WTC11 (cell line): Measurements from ENCODE around the gene BCL2L11. TPM values are rescaled to one million over a fixed set of nuclear protein-coding genes. Genes with fewer than 3 reads are reported as not detected.
A peak's percentile ranks its signal among the peaks of the same experiment; 100 is the strongest.

Source experiments
- ATAC-seq: fragments of 200-7000 bp; cut with Tn5 transposase; 2 replicates; pipeline ENCODE4 v1.10.0; 2021; ENCODE audit warnings: mild to moderate bottlenecking, moderate library complexity
- CTCF ChIA-PET: fragments of 300-600 bp; sonication (Branson Sonifier 250); formaldehyde crosslinking; loops from one replicate; lab custom pipeline; 2021; ENCODE audit warnings: antibody characterized with exemption; lab: Charles Lee
- POLR2A ChIA-PET: fragments of 350-600 bp; sonication (Branson Sonifier 250); formaldehyde crosslinking; loops from one replicate; lab custom pipeline; 2021; ENCODE audit warnings: antibody characterized with exemption; lab: Charles Lee
- DNase-seq: peaks from one replicate; pipeline ENCODE4 v3.0.0; 2021; ENCODE audit warnings: low spot score
- H3K27ac Mint-ChIP-seq: 2 replicates; pipeline ENCODE4 v1.8.0; 2021; ENCODE audit warnings: mixed read lengths
- H3K27me3 Mint-ChIP-seq: 2 replicates; pipeline ENCODE4 v1.8.0; 2021; ENCODE audit warnings: low read depth, mild to moderate bottlenecking, moderate library complexity, mixed read lengths
- H3K36me3 Mint-ChIP-seq: 2 replicates; pipeline ENCODE4 v1.8.0; 2021; ENCODE audit warnings: mixed read lengths
- H3K4me1 Mint-ChIP-seq: 2 replicates; pipeline ENCODE4 v1.8.0; 2022; ENCODE audit warnings: mixed read lengths
- H3K4me3 Mint-ChIP-seq: 2 replicates; pipeline ENCODE4 v1.8.0; 2021; ENCODE audit warnings: mild to moderate bottlenecking, moderate library complexity, mixed read lengths
- H3K9me3 Mint-ChIP-seq: 2 replicates; pipeline ENCODE4 v1.8.0; 2021; ENCODE audit warnings: mixed read lengths
- CREB1 ChIP-seq: sonication (generic); formaldehyde crosslinking; IDR thresholded peaks from 2 replicates; pipeline ENCODE4 v1.8.0; 2023; ENCODE audit warnings: mild to moderate bottlenecking, missing genetic modification reagents
- ELF4 ChIP-seq: sonication (generic); formaldehyde crosslinking; IDR thresholded peaks from 2 replicates; pipeline ENCODE4 v1.8.1; 2022; ENCODE audit warnings: low read depth, mild to moderate bottlenecking, moderate library complexity, missing genetic modification reagents
- FOXJ3 ChIP-seq: sonication (generic); formaldehyde crosslinking; IDR thresholded peaks from 2 replicates; pipeline ENCODE4 v1.9.0; 2021; ENCODE audit warnings: missing genetic modification reagents, mild to moderate bottlenecking, borderline replicate concordance
- FOXP1 ChIP-seq: sonication (generic); formaldehyde crosslinking; IDR thresholded peaks from 2 replicates; pipeline ENCODE4 v1.8.0; 2022; ENCODE audit warnings: missing genetic modification reagents, mild to moderate bottlenecking, moderate library complexity, borderline replicate concordance
- HMGA2 ChIP-seq: fragments of 250-450 bp; sonication (Bioruptor Pico); IDR thresholded peaks from 2 replicates; pipeline ENCODE4 v1.4.0; 2021; ENCODE audit warnings: mild to moderate bottlenecking, moderate library complexity
- NFYB ChIP-seq: sonication (generic); formaldehyde crosslinking; conservative IDR thresholded peaks from 2 replicates; pipeline ENCODE4 v1.8.0; 2022; ENCODE audit warnings: low read depth, missing genetic modification reagents
- SOX15 ChIP-seq: fragments of 250-450 bp; sonication (Bioruptor Pico); IDR thresholded peaks from 2 replicates; pipeline ENCODE4 v1.9.0; 2021; ENCODE audit warnings: mild to moderate bottlenecking
- TEAD1 ChIP-seq: sonication (generic); formaldehyde crosslinking; IDR thresholded peaks from 2 replicates; pipeline ENCODE4 v1.8.0; 2022; ENCODE audit warnings: mild to moderate bottlenecking, missing genetic modification reagents
- ZNF121 ChIP-seq: sonication (generic); formaldehyde crosslinking; IDR thresholded peaks from 2 replicates; pipeline ENCODE4 v1.8.0; 2023; ENCODE audit warnings: missing genetic modification reagents
- ZNF219 ChIP-seq: sonication (generic); formaldehyde crosslinking; IDR thresholded peaks from 2 replicates; pipeline ENCODE4 v1.8.0; 2023; ENCODE audit warnings: missing genetic modification reagents, mild to moderate bottlenecking, borderline replicate concordance
- ZNF232 ChIP-seq: sonication (generic); formaldehyde crosslinking; IDR thresholded peaks from 2 replicates; pipeline ENCODE4 v1.8.0; 2022; ENCODE audit warnings: mild to moderate bottlenecking, missing genetic modification reagents
- ZNF263 ChIP-seq: sonication (generic); formaldehyde crosslinking; IDR thresholded peaks from 2 replicates; pipeline ENCODE4 v1.8.1; 2022; ENCODE audit warnings: low read depth, mild to moderate bottlenecking, moderate library complexity, missing genetic modification reagents
- ZNF423 ChIP-seq: fragments of 250-450 bp; sonication (Bioruptor Pico); IDR thresholded peaks from 2 replicates; pipeline ENCODE4 v2.1.2; 2022; ENCODE audit warnings: mild to moderate bottlenecking, moderate library complexity
- total RNA-seq: library from RNA; stranded (reverse); gene quantifications from 3 replicates; pipeline ENCODE4 v1.2.3, GENCODE V29; 2021
- TF ChIP-seq, protein P1 (sequence below): fragments of 250-450 bp; sonication (Bioruptor Pico); IDR thresholded peaks from 2 replicates; pipeline ENCODE4 v1.8.0; 2021; ENCODE audit warnings: mild to moderate bottlenecking
- TF ChIP-seq, protein P2 (sequence below): sonication (generic); formaldehyde crosslinking; IDR thresholded peaks from 2 replicates; pipeline ENCODE4 v1.8.0; 2022; ENCODE audit warnings: mild to moderate bottlenecking, missing genetic modification reagents
- TF ChIP-seq, protein P3 (sequence below): sonication (generic); formaldehyde crosslinking; IDR thresholded peaks from 2 replicates; pipeline ENCODE4 v1.8.1; 2023; ENCODE audit warnings: mild to moderate bottlenecking, missing genetic modification reagents, moderate library complexity
- TF ChIP-seq, protein P4 (sequence below): sonication (generic); formaldehyde crosslinking; IDR thresholded peaks from 2 replicates; pipeline ENCODE4 v1.8.1; 2022; ENCODE audit warnings: low read depth, missing genetic modification reagents, borderline replicate concordance
- TF ChIP-seq, protein P5 (sequence below): fragments of 250-450 bp; sonication (Bioruptor Pico); IDR thresholded peaks from 2 replicates; pipeline ENCODE4 v2.1.2; 2022; ENCODE audit warnings: mild to moderate bottlenecking, moderate library complexity
- TF ChIP-seq, protein P6 (sequence below): sonication (generic); formaldehyde crosslinking; IDR thresholded peaks from 2 replicates; pipeline ENCODE4 v1.8.1; 2022; ENCODE audit warnings: mild to moderate bottlenecking, moderate library complexity, missing genetic modification reagents
- TF ChIP-seq, protein P7 (sequence below): sonication (generic); formaldehyde crosslinking; IDR thresholded peaks from 2 replicates; pipeline ENCODE4 v1.8.0; 2023; ENCODE audit warnings: missing genetic modification reagents, mild to moderate bottlenecking, borderline replicate concordance

BCL2L11 gene
- total RNA-seq, 1 experiment from 2014 or later: 19.3 TPM

DNA sequence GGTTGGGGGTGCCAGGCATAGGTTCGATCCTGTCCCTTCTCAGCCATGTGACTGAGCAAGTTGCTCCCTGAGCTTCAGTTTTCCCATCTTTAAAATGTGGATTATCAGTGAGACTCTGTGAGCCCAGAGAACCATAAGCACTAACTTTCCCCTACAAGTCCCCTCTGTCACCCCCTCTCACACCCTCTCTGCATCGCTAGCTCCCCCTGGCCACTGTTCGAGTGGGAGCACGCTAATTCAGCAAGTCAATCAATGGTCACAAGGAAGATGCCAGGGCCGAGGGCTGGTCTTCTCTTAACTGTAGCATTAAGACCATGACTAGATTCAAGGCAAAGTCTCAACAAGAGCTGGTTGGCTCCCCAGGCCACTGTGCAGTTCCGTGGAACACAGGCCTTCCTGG, 66.2 kb downstream of the BCL2L11 start:
- TF ChIP-seq ZNF232 (CRISPR knock-in tag): no peak
- no peak for TF ChIP-seq HMGA2 (CRISPR knock-in tag)
- TF ChIP-seq, protein P1, sequence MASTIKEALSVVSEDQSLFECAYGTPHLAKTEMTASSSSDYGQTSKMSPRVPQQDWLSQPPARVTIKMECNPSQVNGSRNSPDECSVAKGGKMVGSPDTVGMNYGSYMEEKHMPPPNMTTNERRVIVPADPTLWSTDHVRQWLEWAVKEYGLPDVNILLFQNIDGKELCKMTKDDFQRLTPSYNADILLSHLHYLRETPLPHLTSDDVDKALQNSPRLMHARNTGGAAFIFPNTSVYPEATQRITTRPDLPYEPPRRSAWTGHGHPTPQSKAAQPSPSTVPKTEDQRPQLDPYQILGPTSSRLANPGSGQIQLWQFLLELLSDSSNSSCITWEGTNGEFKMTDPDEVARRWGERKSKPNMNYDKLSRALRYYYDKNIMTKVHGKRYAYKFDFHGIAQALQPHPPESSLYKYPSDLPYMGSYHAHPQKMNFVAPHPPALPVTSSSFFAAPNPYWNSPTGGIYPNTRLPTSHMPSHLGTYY (CRISPR knock-in tag): no peak
- TF ChIP-seq TEAD1 (CRISPR knock-in tag): no peak
- TF ChIP-seq, protein P2, sequence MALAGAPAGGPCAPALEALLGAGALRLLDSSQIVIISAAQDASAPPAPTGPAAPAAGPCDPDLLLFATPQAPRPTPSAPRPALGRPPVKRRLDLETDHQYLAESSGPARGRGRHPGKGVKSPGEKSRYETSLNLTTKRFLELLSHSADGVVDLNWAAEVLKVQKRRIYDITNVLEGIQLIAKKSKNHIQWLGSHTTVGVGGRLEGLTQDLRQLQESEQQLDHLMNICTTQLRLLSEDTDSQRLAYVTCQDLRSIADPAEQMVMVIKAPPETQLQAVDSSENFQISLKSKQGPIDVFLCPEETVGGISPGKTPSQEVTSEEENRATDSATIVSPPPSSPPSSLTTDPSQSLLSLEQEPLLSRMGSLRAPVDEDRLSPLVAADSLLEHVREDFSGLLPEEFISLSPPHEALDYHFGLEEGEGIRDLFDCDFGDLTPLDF (CRISPR knock-in tag): no peak
- no peak for TF ChIP-seq ZNF121
- TF ChIP-seq ZNF423: no peak
- TF ChIP-seq FOXP1: no peak
- no peak for TF ChIP-seq ZNF263 (CRISPR knock-in tag)
- TF ChIP-seq FOXJ3: no peak
- TF ChIP-seq ELF4 (CRISPR knock-in tag): no peak
- TF ChIP-seq, protein P3, sequence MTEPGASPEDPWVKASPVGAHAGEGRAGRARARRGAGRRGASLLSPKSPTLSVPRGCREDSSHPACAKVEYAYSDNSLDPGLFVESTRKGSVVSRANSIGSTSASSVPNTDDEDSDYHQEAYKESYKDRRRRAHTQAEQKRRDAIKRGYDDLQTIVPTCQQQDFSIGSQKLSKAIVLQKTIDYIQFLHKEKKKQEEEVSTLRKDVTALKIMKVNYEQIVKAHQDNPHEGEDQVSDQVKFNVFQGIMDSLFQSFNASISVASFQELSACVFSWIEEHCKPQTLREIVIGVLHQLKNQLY (CRISPR knock-in tag): no peak
- TF ChIP-seq SOX15 (CRISPR knock-in tag): no peak
- TF ChIP-seq, protein P4, sequence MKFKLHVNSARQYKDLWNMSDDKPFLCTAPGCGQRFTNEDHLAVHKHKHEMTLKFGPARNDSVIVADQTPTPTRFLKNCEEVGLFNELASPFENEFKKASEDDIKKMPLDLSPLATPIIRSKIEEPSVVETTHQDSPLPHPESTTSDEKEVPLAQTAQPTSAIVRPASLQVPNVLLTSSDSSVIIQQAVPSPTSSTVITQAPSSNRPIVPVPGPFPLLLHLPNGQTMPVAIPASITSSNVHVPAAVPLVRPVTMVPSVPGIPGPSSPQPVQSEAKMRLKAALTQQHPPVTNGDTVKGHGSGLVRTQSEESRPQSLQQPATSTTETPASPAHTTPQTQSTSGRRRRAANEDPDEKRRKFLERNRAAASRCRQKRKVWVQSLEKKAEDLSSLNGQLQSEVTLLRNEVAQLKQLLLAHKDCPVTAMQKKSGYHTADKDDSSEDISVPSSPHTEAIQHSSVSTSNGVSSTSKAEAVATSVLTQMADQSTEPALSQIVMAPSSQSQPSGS (CRISPR knock-in tag): no peak
- no peak for TF ChIP-seq CREB1
- TF ChIP-seq, protein P5, sequence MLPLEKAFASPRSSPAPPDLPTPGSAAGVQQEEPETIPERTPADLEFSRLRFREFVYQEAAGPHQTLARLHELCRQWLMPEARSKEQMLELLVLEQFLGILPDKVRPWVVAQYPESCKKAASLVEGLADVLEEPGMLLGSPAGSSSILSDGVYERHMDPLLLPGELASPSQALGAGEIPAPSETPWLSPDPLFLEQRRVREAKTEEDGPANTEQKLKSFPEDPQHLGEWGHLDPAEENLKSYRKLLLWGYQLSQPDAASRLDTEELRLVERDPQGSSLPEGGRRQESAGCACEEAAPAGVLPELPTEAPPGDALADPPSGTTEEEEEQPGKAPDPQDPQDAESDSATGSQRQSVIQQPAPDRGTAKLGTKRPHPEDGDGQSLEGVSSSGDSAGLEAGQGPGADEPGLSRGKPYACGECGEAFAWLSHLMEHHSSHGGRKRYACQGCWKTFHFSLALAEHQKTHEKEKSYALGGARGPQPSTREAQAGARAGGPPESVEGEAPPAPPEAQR: no peak
- TF ChIP-seq, protein P6, sequence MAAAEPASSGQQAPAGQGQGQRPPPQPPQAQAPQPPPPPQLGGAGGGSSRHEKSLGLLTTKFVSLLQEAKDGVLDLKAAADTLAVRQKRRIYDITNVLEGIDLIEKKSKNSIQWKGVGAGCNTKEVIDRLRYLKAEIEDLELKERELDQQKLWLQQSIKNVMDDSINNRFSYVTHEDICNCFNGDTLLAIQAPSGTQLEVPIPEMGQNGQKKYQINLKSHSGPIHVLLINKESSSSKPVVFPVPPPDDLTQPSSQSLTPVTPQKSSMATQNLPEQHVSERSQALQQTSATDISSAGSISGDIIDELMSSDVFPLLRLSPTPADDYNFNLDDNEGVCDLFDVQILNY (CRISPR knock-in tag): no peak
- TF ChIP-seq, protein P7, sequence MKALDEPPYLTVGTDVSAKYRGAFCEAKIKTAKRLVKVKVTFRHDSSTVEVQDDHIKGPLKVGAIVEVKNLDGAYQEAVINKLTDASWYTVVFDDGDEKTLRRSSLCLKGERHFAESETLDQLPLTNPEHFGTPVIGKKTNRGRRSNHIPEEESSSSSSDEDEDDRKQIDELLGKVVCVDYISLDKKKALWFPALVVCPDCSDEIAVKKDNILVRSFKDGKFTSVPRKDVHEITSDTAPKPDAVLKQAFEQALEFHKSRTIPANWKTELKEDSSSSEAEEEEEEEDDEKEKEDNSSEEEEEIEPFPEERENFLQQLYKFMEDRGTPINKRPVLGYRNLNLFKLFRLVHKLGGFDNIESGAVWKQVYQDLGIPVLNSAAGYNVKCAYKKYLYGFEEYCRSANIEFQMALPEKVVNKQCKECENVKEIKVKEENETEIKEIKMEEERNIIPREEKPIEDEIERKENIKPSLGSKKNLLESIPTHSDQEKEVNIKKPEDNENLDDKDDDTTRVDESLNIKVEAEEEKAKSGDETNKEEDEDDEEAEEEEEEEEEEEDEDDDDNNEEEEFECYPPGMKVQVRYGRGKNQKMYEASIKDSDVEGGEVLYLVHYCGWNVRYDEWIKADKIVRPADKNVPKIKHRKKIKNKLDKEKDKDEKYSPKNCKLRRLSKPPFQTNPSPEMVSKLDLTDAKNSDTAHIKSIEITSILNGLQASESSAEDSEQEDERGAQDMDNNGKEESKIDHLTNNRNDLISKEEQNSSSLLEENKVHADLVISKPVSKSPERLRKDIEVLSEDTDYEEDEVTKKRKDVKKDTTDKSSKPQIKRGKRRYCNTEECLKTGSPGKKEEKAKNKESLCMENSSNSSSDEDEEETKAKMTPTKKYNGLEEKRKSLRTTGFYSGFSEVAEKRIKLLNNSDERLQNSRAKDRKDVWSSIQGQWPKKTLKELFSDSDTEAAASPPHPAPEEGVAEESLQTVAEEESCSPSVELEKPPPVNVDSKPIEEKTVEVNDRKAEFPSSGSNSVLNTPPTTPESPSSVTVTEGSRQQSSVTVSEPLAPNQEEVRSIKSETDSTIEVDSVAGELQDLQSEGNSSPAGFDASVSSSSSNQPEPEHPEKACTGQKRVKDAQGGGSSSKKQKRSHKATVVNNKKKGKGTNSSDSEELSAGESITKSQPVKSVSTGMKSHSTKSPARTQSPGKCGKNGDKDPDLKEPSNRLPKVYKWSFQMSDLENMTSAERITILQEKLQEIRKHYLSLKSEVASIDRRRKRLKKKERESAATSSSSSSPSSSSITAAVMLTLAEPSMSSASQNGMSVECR (CRISPR knock-in tag): no peak
- no peak for TF ChIP-seq ZNF219 (CRISPR knock-in tag)
- no peak for TF ChIP-seq NFYB (CRISPR knock-in tag)
- DNase-seq (no peak), ATAC-seq (peak; percentile 65)
- no peak overlapping the region for H3K27ac Mint-ChIP-seq
- no peaks in the 10 kb centered on the region for H3K36me3 Mint-ChIP-seq
- ChIA-PET CTCF (interaction anchor here (0.8 to 1.3 kb wide), 3 partner anchors 13 to 66 kb away, joined by 3 to 7 read pairs (median 3); partner anchors contain the start of gene BCL2L11), POLR2A (no interaction called here)
- no peak overlapping the region for H3K4me3 Mint-ChIP-seq
- no peaks in the 10 kb centered on the region for H3K4me1 Mint-ChIP-seq
- H3K27me3 Mint-ChIP-seq: no peaks in the 10 kb centered on the region
- no peaks in the 10 kb centered on the region for H3K9me3 Mint-ChIP-seq
